ENCODE data around the gene TRIM47. TPM values are rescaled to one million over a fixed set of nuclear protein-coding genes. Genes with fewer than 3 reads are reported as not detected.

TRIM47 gene
- total RNA-seq, 4 donors from 2014 or later: 21.0 to 146 (median 40.8) TPM

- no peak for ATAC-seq
Measured at GRCh38 chr17:75909051-75909811, 30.9 kb upstream of the TRIM47 start.

GRCh38 chr17:75908201-75908600, 29.8 kb upstream of the TRIM47 start:
- 69 to 95% methylated on average over 3 to 6 of the region's 6 CpGs for WGBS, 2 donors (ENCODE audit: low coverage in 1 of 2)
- no peak for ATAC-seq
- Histone ChIP-seq H3K4me1 (peaks cover 0 to 22% (median 8%) of the 10 kb centered on the region in 3 donors), H3K4me3 (no peak overlapping the region), H3K9me3 (no peaks in the 10 kb centered on the region), H3K27me3 (no peaks in the 10 kb centered on the region), H3K36me3 (peaks cover 0 to 14% of the 10 kb centered on the region in 2 donors), H3K27ac (no peak overlapping the region)
- TF ChIP-seq CTCF (IDR thresholded peaks at IDR 0.05): no peak
- TF ChIP-seq POLR2A (IDR thresholded peaks at IDR 0.05): no peak
- no peak for TF ChIP-seq EP300 (IDR thresholded peaks at IDR 0.05)
- no peak for TF ChIP-seq POLR2AphosphoS5 (IDR thresholded peaks at IDR 0.05)

More at GRCh38 chr17:75909051-75909811, 30.9 kb upstream of the TRIM47 start:
- WGBS, 2 donors (ENCODE audit: low coverage in 1 of 2): 90 to 100% methylated on average over 1 to 3 of the region's 14 CpGs
- no peak for TF ChIP-seq CTCF (IDR thresholded peaks at IDR 0.05)
- no peak for TF ChIP-seq POLR2A (IDR thresholded peaks at IDR 0.05)
- TF ChIP-seq EP300 (IDR thresholded peaks at IDR 0.05): no peak
- no peak for TF ChIP-seq POLR2AphosphoS5 (IDR thresholded peaks at IDR 0.05)
- Histone ChIP-seq H3K4me1 (peaks cover 0 to 11% (median under 1%) of the 10 kb centered on the region in 3 donors), H3K4me3 (no peak overlapping the region), H3K9me3 (no peaks in the 10 kb centered on the region), H3K36me3 (peaks cover 0 to 25% of the 10 kb centered on the region in 2 donors), H3K27me3 (no peaks in the 10 kb centered on the region), H3K27ac (no peak overlapping the region)

GRCh38 chr17:75906143-75906884, 27.9 kb upstream of the TRIM47 start:
- no peaks in the 10 kb centered on the region for H3K9me3 ChIP-seq
- peaks cover 0 to 28% (median 8%) of the 10 kb centered on the region in 3 donors for H3K4me1 ChIP-seq
- H3K27me3 ChIP-seq: no peaks in the 10 kb centered on the region
- H3K36me3 ChIP-seq: peaks cover 0 to 20% of the 10 kb centered on the region in 2 donors
- H3K4me3 ChIP-seq: no peak overlapping the region
- TF ChIP-seq POLR2A (IDR thresholded peaks at IDR 0.05) (no peak), EP300 (IDR thresholded peaks at IDR 0.05) (no peak), POLR2AphosphoS5 (IDR thresholded peaks at IDR 0.05) (no peak), CTCF (IDR thresholded peaks at IDR 0.05) (no peak)
- ATAC-seq: no peak
- peak overlapping the region in 3 of 4 donors; percentile 89 to 94 (median 93) for H3K27ac ChIP-seq
- 77 to 80% methylated on average over 1 to 9 of the region's 10 CpGs for WGBS, 2 donors (ENCODE audit: low coverage in 1 of 2)

- peak within 1 kb of the TSS; percentile 75 to 84 for H3K4me3 ChIP-seq
- WGBS, 2 donors (ENCODE audit: low coverage in 1 of 2): 0% methylated on average over 1 of the region's 69 CpGs; no CpG with 5 or more reads in 1 of the 2 donors
- H3K4me1 ChIP-seq: peaks cover 0 to 28% (median 8%) of the 10 kb centered on the region in 3 donors
- no peaks in the 10 kb centered on the region for H3K27me3 ChIP-seq
- peaks cover 0 to 32% of the 10 kb centered on the region in 2 donors for H3K36me3 ChIP-seq
- peak; percentile 97 for ATAC-seq
- H3K9me3 ChIP-seq: no peaks in the 10 kb centered on the region
- TF ChIP-seq CTCF (IDR thresholded peaks at IDR 0.05): peak in 3 of 4 experiments; percentile 98 to 100 (median 100)
- TF ChIP-seq POLR2A (IDR thresholded peaks at IDR 0.05): peak; percentile 64 to 72
- TF ChIP-seq EP300 (IDR thresholded peaks at IDR 0.05): no peak
- TF ChIP-seq POLR2AphosphoS5 (IDR thresholded peaks at IDR 0.05): peak; percentile 56
- peak within 1 kb of the TSS; percentile 56 to 94 (median 91) for H3K27ac ChIP-seq
Measured at GRCh38 chr17:75904749-75905521, 26.6 kb upstream of the TRIM47 start, which contains the start of gene MRPL38. TSS of gene MRPL38 (minus strand) at chr17:75904884. CDS start at chr17:75904875, 9 bp downstream.
